ENCODE data around the gene CCNB3.

- TF ChIP-seq CTCF (conservative IDR thresholded peaks at IDR 0.05; ENCODE audit: low read length) = no peak
- TF ChIP-seq EZH2phosphoT487 (IDR thresholded peaks at IDR 0.05; ENCODE audit: borderline replicate concordance) = no peak
These were observed 46.0 kb upstream of the CCNB3 start for GRCh38 chrX:50158593-50158992.
